Mesodermal cell (in vitro differentiated cells): ENCODE measurements around the gene NR1I2.

Experiments used
- H3K27ac ChIP-seq: 2 replicates; pipeline ENCODE4 v1.7.0; 2013; ENCODE audit warnings: mild to moderate bottlenecking, low read depth, low read length, moderate library complexity; ENCODE audit not compliant: severe bottlenecking
- H3K36me3 ChIP-seq: 2 replicates; pipeline ENCODE4 v1.7.1; 2013; ENCODE audit warnings: mild to moderate bottlenecking, low read length, moderate library complexity; ENCODE audit not compliant: control insufficient read depth, insufficient read depth
- H3K4me1 ChIP-seq: one replicate; pipeline ENCODE4 v1.7.1; 2013; ENCODE audit warnings: mild to moderate bottlenecking, low read length; ENCODE audit not compliant: insufficient read depth, control insufficient read depth, poor library complexity, severe bottlenecking
- H3K4me3 ChIP-seq: 2 replicates; pipeline ENCODE4 v1.7.0; 2013; ENCODE audit warnings: low read length, control low read depth, mild to moderate bottlenecking; ENCODE audit not compliant: insufficient read depth, poor library complexity, severe bottlenecking; ENCODE audit errors: extremely low read depth
- H3K9me3 ChIP-seq: 2 replicates; pipeline ENCODE4 v1.7.1; 2013; ENCODE audit warnings: mild to moderate bottlenecking, low read length, moderate library complexity; ENCODE audit not compliant: control insufficient read depth
- WGBS, 2 experiments: methylation state at CpG; one replicate each; pipeline ENCODE4 v1.1.5; 2013; ENCODE audit warnings: missing lambda C conversion rate in 2 of 2; ENCODE audit not compliant: insufficient coverage in 2 of 2; 5-methylcytosine and 5-hydroxymethylcytosine counted together

Gene NR1I2

GRCh38 chr3:119819806-119820205 is 37.9 kb downstream of the NR1I2 start:
- Histone ChIP-seq H3K9me3 (no peaks in the 10 kb centered on the region), H3K36me3 (peaks cover 6% of the 10 kb centered on the region), H3K4me1 (no peaks in the 10 kb centered on the region), H3K27ac (no peak overlapping the region), H3K4me3 (no peak overlapping the region)
- 86% methylated on average over 1 of the region's 2 CpGs; no CpG with 5 or more reads in 1 of the 2 experiments for WGBS, 2 experiments

- Histone ChIP-seq H3K36me3 (peaks cover 27% of the 10 kb centered on the region), H3K27ac (no peak overlapping the region), H3K9me3 (no peaks in the 10 kb centered on the region), H3K4me1 (no peaks in the 10 kb centered on the region), H3K4me3 (no peak overlapping the region)
- WGBS, 2 experiments = 100% methylated on average over 1 of the region's 1 CpG; no CpG with 5 or more reads in 1 of the 2 experiments
Measured at GRCh38 chr3:119825820-119826219, 43.9 kb downstream of the NR1I2 start.

GRCh38 chr3:119826711-119827608 is 45.1 kb downstream of the NR1I2 start:
- Histone ChIP-seq H3K9me3 (no peaks in the 10 kb centered on the region), H3K4me1 (peaks cover 4% of the 10 kb centered on the region), H3K36me3 (peaks cover 27% of the 10 kb centered on the region), H3K27ac (no peak overlapping the region), H3K4me3 (no peak overlapping the region)
- WGBS, 2 experiments = 92 to 97% methylated on average over 3 to 4 of the region's 7 CpGs

GRCh38 chr3:119829420-119829819 is 47.5 kb downstream of the NR1I2 start:
- Histone ChIP-seq H3K9me3 (no peaks in the 10 kb centered on the region), H3K27ac (no peak overlapping the region), H3K4me3 (no peak overlapping the region), H3K4me1 (peaks cover 16% of the 10 kb centered on the region), H3K36me3 (peaks cover 28% of the 10 kb centered on the region)
- 94 to 95% methylated on average over 2 of the region's 2 CpGs for WGBS, 2 experiments

- Histone ChIP-seq H3K4me1 (peaks cover 16% of the 10 kb centered on the region), H3K4me3 (no peak overlapping the region), H3K9me3 (no peaks in the 10 kb centered on the region), H3K27ac (no peak overlapping the region), H3K36me3 (peaks cover 14% of the 10 kb centered on the region)
- WGBS, 2 experiments = no CpG with 5 or more reads among the region's 3 CpGs
Measured at GRCh38 chr3:119831022-119831421, 49.1 kb downstream of the NR1I2 start.

GRCh38 chr3:119831941-119832371 is 50.1 kb downstream of the NR1I2 start:
- H3K4me1 ChIP-seq = peaks cover 16% of the 10 kb centered on the region
- H3K36me3 ChIP-seq = peaks cover 5% of the 10 kb centered on the region
- H3K9me3 ChIP-seq = no peaks in the 10 kb centered on the region
- peak overlapping the region; percentile 62 for H3K27ac ChIP-seq
- WGBS, 2 experiments = no CpG with 5 or more reads among the region's 1 CpG
- H3K4me3 ChIP-seq = no peak overlapping the region

- WGBS, 2 experiments = 80% methylated on average over 1 of the region's 2 CpGs; no CpG with 5 or more reads in 1 of the 2 experiments
- Histone ChIP-seq H3K4me3 (no peak overlapping the region), H3K9me3 (no peaks in the 10 kb centered on the region), H3K36me3 (peaks cover 8% of the 10 kb centered on the region), H3K4me1 (peaks cover 16% of the 10 kb centered on the region), H3K27ac (no peak overlapping the region)
Measured at GRCh38 chr3:119834754-119835370, 53.0 kb downstream of the NR1I2 start.

GRCh38 chr3:119835556-119835955 is 53.7 kb downstream of the NR1I2 start:
- peaks cover 16% of the 10 kb centered on the region for H3K4me1 ChIP-seq
- H3K36me3 ChIP-seq = peaks cover 14% of the 10 kb centered on the region
- H3K4me3 ChIP-seq = no peak overlapping the region
- no peak overlapping the region for H3K27ac ChIP-seq
- H3K9me3 ChIP-seq = no peaks in the 10 kb centered on the region

GRCh38 chr3:119841808-119842471 is 60.0 kb downstream of the NR1I2 start:
- H3K4me3 ChIP-seq = no peak overlapping the region
- peaks cover 33% of the 10 kb centered on the region for H3K36me3 ChIP-seq
- H3K4me1 ChIP-seq = no peaks in the 10 kb centered on the region
- WGBS, 2 experiments = no CpG with 5 or more reads among the region's 2 CpGs
- no peaks in the 10 kb centered on the region for H3K9me3 ChIP-seq
- H3K27ac ChIP-seq = no peak overlapping the region

- Histone ChIP-seq H3K4me3 (no peak overlapping the region), H3K27ac (no peak overlapping the region), H3K36me3 (peaks cover 27% of the 10 kb centered on the region), H3K4me1 (no peaks in the 10 kb centered on the region), H3K9me3 (no peaks in the 10 kb centered on the region)
- no CpG with 5 or more reads among the region's 2 CpGs for WGBS, 2 experiments
Measured at GRCh38 chr3:119849126-119849525, 67.2 kb downstream of the NR1I2 start.
